ENCODE results near the gene C3orf20. TPM values are rescaled to one million over a fixed set of nuclear protein-coding genes. Genes with fewer than 3 reads are reported as not detected.

C3orf20 gene
- total RNA-seq, 1 donor from 2014 or later, result not detected

- H3K4me3 ChIP-seq, result no peak overlapping the region
- TF ChIP-seq, protein P1, sequence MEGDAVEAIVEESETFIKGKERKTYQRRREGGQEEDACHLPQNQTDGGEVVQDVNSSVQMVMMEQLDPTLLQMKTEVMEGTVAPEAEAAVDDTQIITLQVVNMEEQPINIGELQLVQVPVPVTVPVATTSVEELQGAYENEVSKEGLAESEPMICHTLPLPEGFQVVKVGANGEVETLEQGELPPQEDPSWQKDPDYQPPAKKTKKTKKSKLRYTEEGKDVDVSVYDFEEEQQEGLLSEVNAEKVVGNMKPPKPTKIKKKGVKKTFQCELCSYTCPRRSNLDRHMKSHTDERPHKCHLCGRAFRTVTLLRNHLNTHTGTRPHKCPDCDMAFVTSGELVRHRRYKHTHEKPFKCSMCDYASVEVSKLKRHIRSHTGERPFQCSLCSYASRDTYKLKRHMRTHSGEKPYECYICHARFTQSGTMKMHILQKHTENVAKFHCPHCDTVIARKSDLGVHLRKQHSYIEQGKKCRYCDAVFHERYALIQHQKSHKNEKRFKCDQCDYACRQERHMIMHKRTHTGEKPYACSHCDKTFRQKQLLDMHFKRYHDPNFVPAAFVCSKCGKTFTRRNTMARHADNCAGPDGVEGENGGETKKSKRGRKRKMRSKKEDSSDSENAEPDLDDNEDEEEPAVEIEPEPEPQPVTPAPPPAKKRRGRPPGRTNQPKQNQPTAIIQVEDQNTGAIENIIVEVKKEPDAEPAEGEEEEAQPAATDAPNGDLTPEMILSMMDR (IDR thresholded peaks at IDR 0.05), result no peak
- peak in 1 of 2 donors; percentile 43 for DNase-seq (ENCODE audit: low spot score in 2 of 2)
- H3K27me3 ChIP-seq, result no peaks in the 10 kb centered on the region
- intact Hi-C loops (cut with DNase I), result no loop called here
- H3K36me3 ChIP-seq, result no peaks in the 10 kb centered on the region
- H3K9me3 ChIP-seq, result no peaks in the 10 kb centered on the region
- no peak overlapping the region for H3K27ac ChIP-seq
- H3K4me1 ChIP-seq, result no peaks in the 10 kb centered on the region
Measured at GRCh38 chr3:14768182-14768790, 93.3 kb downstream of the C3orf20 start.

DNA sequence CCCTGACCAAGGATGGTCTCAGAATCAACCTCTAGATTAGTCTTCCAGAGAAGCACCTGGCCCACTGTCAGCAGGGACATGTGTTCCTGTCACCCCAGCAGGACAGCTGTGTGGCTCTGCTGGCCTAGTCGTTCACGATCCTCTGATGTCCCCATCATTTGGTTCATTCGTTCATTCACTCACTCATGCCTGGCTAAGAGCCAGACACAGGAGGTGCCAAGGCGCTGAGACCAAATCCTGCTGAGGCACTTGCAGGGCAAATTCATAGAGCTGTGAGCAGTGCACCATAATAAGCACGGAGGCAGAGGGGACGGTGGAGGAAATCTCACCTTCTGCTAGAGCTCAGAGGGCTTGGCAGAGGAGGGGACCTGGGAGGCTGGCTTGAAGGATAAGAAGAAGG, 93.9 kb downstream of the C3orf20 start:
- H3K9me3 ChIP-seq, result no peaks in the 10 kb centered on the region
- H3K4me3 ChIP-seq, result no peak overlapping the region

DNA sequence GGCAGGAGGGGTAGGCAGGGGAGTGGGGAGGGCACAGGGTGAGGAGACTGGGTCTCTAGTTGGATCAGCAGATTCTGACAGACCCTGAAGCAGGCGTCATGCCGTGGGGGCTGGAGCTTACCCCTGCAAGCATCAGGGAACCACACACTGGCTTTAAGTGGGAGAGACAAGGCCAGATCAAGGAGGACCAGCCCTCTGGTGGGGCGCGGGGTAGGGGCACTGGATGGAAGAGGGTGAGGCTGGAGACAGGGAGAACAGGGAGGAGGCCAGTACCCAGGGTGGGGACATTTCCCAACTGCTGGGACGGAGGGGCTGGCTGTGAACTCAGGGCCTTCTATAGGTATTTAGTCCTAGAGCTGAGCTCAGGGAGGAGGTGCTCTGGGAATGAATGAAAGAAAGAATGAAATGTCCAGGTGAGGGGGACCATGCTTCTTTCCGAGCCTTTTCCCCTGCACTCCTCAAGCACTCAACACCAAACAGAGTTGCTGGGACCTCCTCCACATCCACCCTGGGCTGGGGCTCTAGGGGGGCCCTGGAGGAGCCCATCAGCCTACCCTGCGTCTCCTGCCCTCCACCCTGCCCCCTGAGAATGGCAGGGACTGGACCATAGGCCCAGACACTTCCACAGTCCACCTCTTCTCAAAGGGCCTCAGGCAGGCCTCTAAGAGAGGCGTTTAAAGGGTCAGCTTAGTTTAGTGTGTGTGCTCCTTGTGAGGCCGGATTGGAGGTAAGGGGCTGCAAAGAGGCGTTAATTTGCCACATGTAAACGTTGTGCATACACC, 94.8 kb downstream of the C3orf20 start:
- no peaks in the 10 kb centered on the region for H3K27me3 ChIP-seq
- peak in 1 of 2 donors; percentile 57 for DNase-seq (ENCODE audit: low spot score in 2 of 2)
- H3K4me3 ChIP-seq, result no peak overlapping the region
- H3K36me3 ChIP-seq, result no peaks in the 10 kb centered on the region
- no peaks in the 10 kb centered on the region for H3K9me3 ChIP-seq
- no peak overlapping the region for H3K27ac ChIP-seq
- intact Hi-C loops (cut with DNase I), result no loop called here
- H3K4me1 ChIP-seq, result no peaks in the 10 kb centered on the region
- TF ChIP-seq, protein P1 (IDR thresholded peaks at IDR 0.05), result no peak

More for the DNA sequence above, 93.9 kb downstream of the C3orf20 start:
- Histone ChIP-seq H3K27me3 (no peaks in the 10 kb centered on the region), H3K27ac (no peak overlapping the region), H3K4me1 (no peaks in the 10 kb centered on the region), H3K36me3 (no peaks in the 10 kb centered on the region)
- DNase-seq (ENCODE audit: low spot score in 2 of 2), result peak in 1 of 2 donors; percentile 50
- TF ChIP-seq, protein P1 (IDR thresholded peaks at IDR 0.05), result no peak
- intact Hi-C loops (cut with DNase I), result no loop called here

GRCh38 chr3:14770591-14770990, 95.7 kb downstream of the C3orf20 start:
- Histone ChIP-seq H3K4me1 (no peaks in the 10 kb centered on the region), H3K4me3 (no peak overlapping the region), H3K9me3 (no peaks in the 10 kb centered on the region), H3K27ac (no peak overlapping the region), H3K36me3 (no peaks in the 10 kb centered on the region), H3K27me3 (no peaks in the 10 kb centered on the region)
- TF ChIP-seq, protein P1 (IDR thresholded peaks at IDR 0.05), result no peak
- intact Hi-C loops (cut with DNase I), result no loop called here
- no peak for DNase-seq (ENCODE audit: low spot score in 2 of 2)

GRCh38 chr3:14771593-14772497, 96.9 kb downstream of the C3orf20 start:
- no peaks in the 10 kb centered on the region for H3K9me3 ChIP-seq
- no peaks in the 10 kb centered on the region for H3K4me1 ChIP-seq
- no peaks in the 10 kb centered on the region for H3K27me3 ChIP-seq
- DNase-seq (ENCODE audit: low spot score in 2 of 2), result peak in 1 of 2 donors; percentile 50
- intact Hi-C loops (cut with DNase I), result no loop called here
- no peak overlapping the region for H3K27ac ChIP-seq
- TF ChIP-seq, protein P1 (IDR thresholded peaks at IDR 0.05), result no peak
- no peaks in the 10 kb centered on the region for H3K36me3 ChIP-seq
- H3K4me3 ChIP-seq, result no peak overlapping the region

Data from ascending aorta (tissue), 2 donors.